ENCODE measurements around the gene PDE2A. TPM values are rescaled to one million over a fixed set of nuclear protein-coding genes. Genes with fewer than 3 reads are reported as not detected.

Gene PDE2A
- total RNA-seq, 6 donors from 2014 or later: 4.7 to 46.1 (median 16.7) TPM

DNA sequence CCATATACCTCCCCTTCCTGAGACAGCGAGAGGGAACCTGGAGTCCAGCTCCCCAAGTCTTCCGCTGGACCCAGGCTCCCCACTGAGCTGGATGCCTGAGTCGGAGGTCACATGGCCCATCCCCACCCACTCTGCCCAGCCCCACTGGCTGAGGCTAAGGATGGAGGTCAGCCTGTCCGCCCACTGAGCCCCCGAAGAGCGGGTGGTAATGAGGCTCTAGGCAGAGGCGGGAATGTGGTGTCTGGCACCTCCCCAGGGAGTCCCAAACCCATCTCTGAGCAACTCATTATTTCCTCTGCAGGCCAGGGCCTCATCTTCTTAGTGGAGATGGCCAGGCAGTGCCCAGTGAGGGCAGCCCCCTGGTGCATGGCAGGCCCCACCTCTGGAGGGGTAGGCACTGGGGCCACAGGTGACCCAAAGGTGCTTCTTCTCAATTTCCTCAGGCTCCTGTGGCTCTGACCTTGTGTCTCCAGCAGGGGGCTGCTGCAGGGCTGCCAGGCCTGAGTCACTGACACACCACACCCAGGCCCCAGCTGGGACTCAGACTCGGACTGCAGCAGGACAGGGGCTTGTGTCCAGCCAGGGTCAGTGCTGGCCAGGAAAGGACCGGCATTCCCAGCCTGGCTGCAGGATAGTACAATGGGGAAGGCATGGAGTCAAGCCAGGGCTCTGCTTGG lies 10.2 kb upstream of the PDE2A start:
- Histone ChIP-seq H3K9me3 (no peaks in the 10 kb centered on the region), H3K27ac (peak overlapping the region in 2 of 4 donors; percentile 26 to 40), H3K4me1 (peaks cover 8 to 27% (median 14%) of the 10 kb centered on the region in 4 donors), H3K4me3 (no peak overlapping the region), H3K27me3 (no peaks in the 10 kb centered on the region), H3K36me3 (peaks cover 12 to 62% (median 50%) of the 10 kb centered on the region in 4 donors)
- ATAC-seq (ENCODE audit: low FRiP score in 2 of 2): peak; percentile 65 to 77
- DNase-seq: peak; percentile 67 to 76
- TF ChIP-seq POLR2AphosphoS5 (IDR thresholded peaks at IDR 0.05) (no peak), CTCF (IDR thresholded peaks at IDR 0.05) (peak; percentile 48 to 71 (median 55)), POLR2A (IDR thresholded peaks at IDR 0.05) (no peak), EP300 (IDR thresholded peaks at IDR 0.05) (no peak)
- WGBS, 2 donors: 60 to 67% methylated on average over 1 to 6 of the region's 9 CpGs

DNA sequence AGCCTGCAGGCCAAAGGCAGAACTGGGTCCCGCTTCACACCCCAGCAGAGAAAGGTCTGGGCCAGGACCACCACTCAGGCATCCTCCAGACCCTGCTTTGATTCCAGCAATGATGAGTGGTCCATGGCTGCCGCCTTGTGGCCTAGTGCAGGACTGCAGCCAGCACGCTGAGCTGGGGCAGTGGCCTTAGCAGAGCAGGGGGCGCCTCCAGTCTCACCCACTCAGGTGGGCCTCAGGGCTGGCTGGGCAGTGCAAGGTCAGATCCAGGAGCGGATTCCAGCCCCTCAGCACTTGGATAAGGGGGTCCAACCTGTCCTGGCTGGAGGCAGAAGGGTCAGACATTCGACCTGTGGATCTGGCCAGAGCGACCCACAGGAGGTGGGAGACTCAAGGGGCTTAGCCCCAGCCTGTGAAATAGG lies 9.6 kb upstream of the PDE2A start:
- WGBS, 2 donors: 51% methylated on average over 7 of the region's 7 CpGs; no CpG with 5 or more reads in 1 of the 2 donors
- Histone ChIP-seq H3K9me3 (no peaks in the 10 kb centered on the region), H3K4me3 (no peak overlapping the region), H3K36me3 (peaks cover 9 to 56% (median 44%) of the 10 kb centered on the region in 4 donors), H3K4me1 (peaks cover 8 to 27% (median 14%) of the 10 kb centered on the region in 4 donors), H3K27me3 (peaks cover 0 to 2% (median 0%) of the 10 kb centered on the region in 4 donors), H3K27ac (peak overlapping the region in 2 of 4 donors; percentile 26 to 40)
- ATAC-seq (ENCODE audit: low FRiP score in 2 of 2) (peak; percentile 64 to 72), DNase-seq (peak; percentile 65 to 90)
- peak; percentile 92 to 95 (median 93) for TF ChIP-seq CTCF (IDR thresholded peaks at IDR 0.05)
- TF ChIP-seq EP300 (IDR thresholded peaks at IDR 0.05): no peak

DNA sequence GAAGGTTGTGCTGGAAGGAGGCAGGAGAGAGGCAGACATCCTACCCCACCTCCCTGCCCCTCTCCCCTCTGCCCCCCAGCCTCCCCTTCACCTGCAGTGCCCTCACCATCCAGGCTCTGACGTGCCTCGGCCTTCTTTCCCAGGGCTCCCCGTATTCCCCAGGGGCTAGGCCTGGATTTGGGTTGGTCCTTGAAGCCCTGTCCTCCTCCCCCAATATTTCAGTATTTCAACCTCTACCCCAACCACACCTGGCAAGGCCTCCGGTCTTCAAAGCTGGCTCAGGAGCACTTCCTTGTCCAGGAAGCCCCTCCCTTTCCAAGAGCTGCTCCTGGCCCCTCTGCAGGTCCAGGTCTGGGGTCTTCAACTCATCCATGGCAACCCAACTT lies 8.6 kb upstream of the PDE2A start:
- H3K36me3 ChIP-seq: peaks cover 4 to 47% (median 35%) of the 10 kb centered on the region in 4 donors

DNA sequence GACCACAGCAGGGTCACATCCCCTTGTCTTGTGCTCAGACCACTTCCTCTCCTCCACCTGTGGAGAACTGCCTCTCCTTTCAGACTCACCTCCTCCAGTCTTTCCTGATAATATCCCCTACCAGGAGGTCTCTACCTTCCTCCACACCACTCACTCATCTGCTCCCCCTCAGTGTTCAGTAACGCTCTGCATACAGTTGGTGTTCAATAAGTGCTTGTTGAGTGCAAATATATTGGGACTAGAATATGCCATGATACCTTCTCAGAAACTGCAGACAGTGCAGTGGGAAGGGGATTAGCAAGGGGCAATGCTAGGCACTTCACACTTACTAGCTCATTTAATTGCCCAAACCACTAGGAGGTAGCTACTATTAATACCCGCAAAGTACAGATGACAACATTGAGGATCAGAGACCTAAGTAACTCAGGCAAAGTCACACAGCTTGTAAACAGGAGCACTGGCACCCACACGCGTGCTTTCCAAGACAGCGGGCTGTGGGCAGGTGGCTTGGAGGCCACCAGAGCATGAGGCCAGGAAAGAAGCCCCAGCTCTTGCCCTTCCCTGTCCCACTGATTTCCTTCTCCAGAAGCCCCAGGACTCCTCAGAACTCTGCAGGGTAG lies 8.1 kb upstream of the PDE2A start:
- peaks cover 8 to 27% (median 14%) of the 10 kb centered on the region in 4 donors for H3K4me1 ChIP-seq
- H3K27me3 ChIP-seq: peaks cover 0 to 15% (median 0%) of the 10 kb centered on the region in 4 donors
- H3K9me3 ChIP-seq: no peaks in the 10 kb centered on the region
- DNase-seq (no peak), ATAC-seq (ENCODE audit: low FRiP score in 2 of 2) (no peak)
- TF ChIP-seq CTCF (IDR thresholded peaks at IDR 0.05) (no peak), POLR2A (IDR thresholded peaks at IDR 0.05) (no peak), EP300 (IDR thresholded peaks at IDR 0.05) (no peak), POLR2AphosphoS5 (IDR thresholded peaks at IDR 0.05) (no peak)
- WGBS, 2 donors: 86 to 90% methylated on average over 1 to 5 of the region's 5 CpGs
- H3K27ac ChIP-seq: no peak overlapping the region
- H3K36me3 ChIP-seq: peaks cover 0 to 42% (median 30%) of the 10 kb centered on the region in 4 donors
- no peak overlapping the region for H3K4me3 ChIP-seq

More for the DNA sequence above, 8.6 kb upstream of the PDE2A start:
- Histone ChIP-seq H3K9me3 (no peaks in the 10 kb centered on the region), H3K27ac (no peak overlapping the region), H3K4me3 (no peak overlapping the region), H3K27me3 (peaks cover 0 to 11% (median 0%) of the 10 kb centered on the region in 4 donors), H3K4me1 (peaks cover 8 to 27% (median 14%) of the 10 kb centered on the region in 4 donors)
- WGBS, 2 donors: 50 to 75% methylated on average over 2 to 4 of the region's 4 CpGs
- TF ChIP-seq EP300 (IDR thresholded peaks at IDR 0.05): no peak
- TF ChIP-seq POLR2AphosphoS5 (IDR thresholded peaks at IDR 0.05): no peak
- TF ChIP-seq CTCF (IDR thresholded peaks at IDR 0.05): no peak
- TF ChIP-seq POLR2A (IDR thresholded peaks at IDR 0.05): no peak
- ATAC-seq (ENCODE audit: low FRiP score in 2 of 2) (no peak), DNase-seq (no peak)

Data from upper lobe of left lung (tissue), 6 donors.